Caco-2 (cell line): ENCODE data around the gene ACER1. TPM values are rescaled to one million over a fixed set of nuclear protein-coding genes. Genes with fewer than 3 reads are reported as not detected.

Source experiments
- BruUV-seq: library from RNA; stranded (reverse); fragments of 400-500 nt; replicated peaks from 2 replicates; lab custom pipeline; 2021; lab: Mats Ljungman, UMichigan
- CTCF ChIA-PET: fragments of 300-600 bp; sonication (Branson Sonifier 250); formaldehyde crosslinking; loops from one replicate; lab custom pipeline; 2022; ENCODE audit warnings: antibody characterized with exemption; lab: Charles Lee
- POLR2A ChIA-PET: fragments of 300-600 bp; sonication (Branson Sonifier 250); formaldehyde crosslinking; loops from one replicate; lab custom pipeline; 2022; ENCODE audit warnings: antibody characterized with exemption; lab: Charles Lee
- DNase-seq, 2 experiments: peaks; one replicate each; pipeline versions ENCODE4 v3.0.0 to v3.0.0-alpha.2; 2020 to 2022
- H3K27me3 ChIP-seq: replicated peaks from 2 replicates; pipeline ENCODE4 v1.6.0; 2011; ENCODE audit warnings: low read length; ENCODE audit not compliant: control insufficient read depth, insufficient read depth
- H3K36me3 ChIP-seq: 2 replicates; pipeline ENCODE4 v1.5.1; 2011; ENCODE audit warnings: low read length; ENCODE audit not compliant: control insufficient read depth, insufficient read depth
- H3K4me1 ChIP-seq: fragments of 250-450 bp; sonication (Bioruptor Pico); 2 replicates; pipeline ENCODE4 v1.5.1; 2020; ENCODE audit warnings: mild to moderate bottlenecking
- H3K4me3 ChIP-seq: 2 replicates; pipeline ENCODE4 v1.5.1; 2011; ENCODE audit warnings: low read depth, mild to moderate bottlenecking, control low read depth, low read length
- H3K9me3 ChIP-seq: fragments of 250-450 bp; sonication (Bioruptor Pico); 2 replicates; pipeline ENCODE4 v1.5.1; 2020; ENCODE audit warnings: mild to moderate bottlenecking, moderate library complexity
- H3K27ac Mint-ChIP-seq: one replicate; pipeline ENCODE4 v1.8.0; 2022; ENCODE audit warnings: mixed read lengths; ENCODE audit not compliant: unreplicated experiment
- H3K27me3 Mint-ChIP-seq: one replicate; pipeline ENCODE4 v1.8.0; 2022; ENCODE audit warnings: mixed read lengths; ENCODE audit not compliant: insufficient read depth, unreplicated experiment
- H3K36me3 Mint-ChIP-seq: one replicate; pipeline ENCODE4 v1.8.0; 2022; ENCODE audit warnings: mild to moderate bottlenecking, mixed read lengths; ENCODE audit not compliant: insufficient read depth, unreplicated experiment
- H3K4me1 Mint-ChIP-seq: one replicate; pipeline ENCODE4 v1.8.0; 2022; ENCODE audit warnings: low read depth, mixed read lengths; ENCODE audit not compliant: unreplicated experiment
- H3K4me3 Mint-ChIP-seq: one replicate; pipeline ENCODE4 v1.8.0; 2022; ENCODE audit warnings: mild to moderate bottlenecking, moderate library complexity, mixed read lengths; ENCODE audit not compliant: unreplicated experiment
- H3K9me3 Mint-ChIP-seq: one replicate; pipeline ENCODE4 v1.8.0; 2022; ENCODE audit warnings: mixed read lengths; ENCODE audit not compliant: unreplicated experiment
- CTCF ChIP-seq, 2 experiments: fragments of 200-600 bp in 1 of 2; IDR thresholded peaks; 1 replicate in 1 of 2; 2 replicates in 1 of 2; pipeline versions ENCODE4 v1.5.1 to v1.8.0; 2011 to 2022; ENCODE audit warnings: antibody characterized with exemption in 1 of 2, control low read depth in 1 of 2, inconsistent platforms in 1 of 2, low read depth in 1 of 2, low read length in 1 of 2, mild to moderate bottlenecking in 1 of 2, moderate library complexity in 1 of 2; ENCODE audit not compliant: insufficient read depth in 1 of 2, severe bottlenecking in 1 of 2, unreplicated experiment in 1 of 2
- intact Hi-C: fragments of 100-400 bp; cut with micrococcal nuclease; formaldehyde crosslinking; loops from one replicate; pipeline ENCODE4 v1.10.0; 2022; ENCODE audit not compliant: unreplicated experiment
- total RNA-seq: library from RNA; stranded (reverse); gene quantifications from 2 replicates; pipeline ENCODE4 v1.2.3, GENCODE V29; 2022

Gene ACER1
- total RNA-seq, 1 experiment from 2014 or later, result not detected

GRCh38 chr19:6292006-6292405 is 41.4 kb downstream of the ACER1 start:
- Mint-ChIP-seq H3K4me3 (no peak overlapping the region), H3K27ac (no peak overlapping the region), H3K27me3 (no peaks in the 10 kb centered on the region), H3K9me3 (peaks cover 21% of the 10 kb centered on the region), H3K36me3 (no peaks in the 10 kb centered on the region), H3K4me1 (no peaks in the 10 kb centered on the region)
- no peak for DNase-seq
- intact Hi-C loops, result no loop called here
- no TSS peak for BruUV-seq
- H3K9me3 ChIP-seq, result peaks cover 52% of the 10 kb centered on the region
- TF ChIP-seq CTCF (IDR thresholded peaks at IDR 0.05; ENCODE audit: insufficient read depth in 1 of 2, low read depth in 1 of 2, low read length in 1 of 2, severe bottlenecking in 1 of 2, unreplicated experiment in 1 of 2), result no peak
- CTCF ChIA-PET, result no interaction called here
- POLR2A ChIA-PET, result no interaction called here
- H3K36me3 ChIP-seq, result no peaks in the 10 kb centered on the region
- H3K27me3 ChIP-seq, result no peaks in the 10 kb centered on the region
- H3K4me1 ChIP-seq, result no peaks in the 10 kb centered on the region
- H3K4me3 ChIP-seq, result no peak overlapping the region

GRCh38 chr19:6288737-6289136 is 44.7 kb downstream of the ACER1 start:
- no TSS peak for BruUV-seq
- Histone ChIP-seq H3K36me3 (no peaks in the 10 kb centered on the region), H3K9me3 (peaks cover 49% of the 10 kb centered on the region), H3K4me3 (no peak overlapping the region), H3K27me3 (no peaks in the 10 kb centered on the region), H3K4me1 (no peaks in the 10 kb centered on the region)
- H3K9me3 Mint-ChIP-seq, result peaks cover 11% of the 10 kb centered on the region
- no peak overlapping the region for H3K27ac Mint-ChIP-seq
- H3K4me1 Mint-ChIP-seq, result no peaks in the 10 kb centered on the region
- no peaks in the 10 kb centered on the region for H3K27me3 Mint-ChIP-seq
- ChIA-PET CTCF (no interaction called here), POLR2A (no interaction called here)
- TF ChIP-seq CTCF (IDR thresholded peaks at IDR 0.05; ENCODE audit: insufficient read depth in 1 of 2, low read depth in 1 of 2, low read length in 1 of 2, severe bottlenecking in 1 of 2, unreplicated experiment in 1 of 2), result no peak
- no peak overlapping the region for H3K4me3 Mint-ChIP-seq
- intact Hi-C loops, result no loop called here
- no peaks in the 10 kb centered on the region for H3K36me3 Mint-ChIP-seq
- DNase-seq, result no peak

DNA sequence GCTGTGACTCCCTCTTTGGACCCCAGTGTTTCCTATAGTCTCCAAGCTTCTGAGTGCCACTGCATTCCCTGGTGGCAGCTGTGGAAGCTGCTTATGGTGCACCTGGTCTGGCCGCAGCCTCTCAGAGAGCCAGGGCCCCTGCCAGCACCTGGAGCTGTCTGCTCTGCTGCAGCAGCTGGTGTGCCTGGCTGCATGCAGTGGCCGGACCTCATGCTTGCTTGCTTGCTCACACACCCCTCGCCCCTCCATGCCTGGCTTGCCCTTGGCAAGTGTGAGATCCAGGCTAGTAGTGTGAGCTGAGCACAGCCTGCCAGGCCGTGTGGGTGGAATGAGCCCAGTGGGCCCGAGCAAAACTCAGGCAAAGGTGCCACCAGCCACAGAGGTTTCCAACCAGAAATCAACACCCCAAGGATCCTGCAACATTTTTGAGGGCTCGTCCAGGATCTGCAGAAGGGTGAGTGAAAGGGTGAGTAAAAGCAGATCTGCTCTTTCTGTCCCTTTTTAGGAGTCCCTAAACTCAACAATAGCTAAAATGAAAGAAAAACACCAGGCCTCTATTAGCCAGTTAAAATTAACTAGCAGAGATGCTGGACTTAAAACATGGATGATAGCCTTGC is 46.0 kb downstream of the ACER1 start:
- intact Hi-C loops, result no loop called here
- no peaks in the 10 kb centered on the region for H3K27me3 Mint-ChIP-seq
- H3K4me3 Mint-ChIP-seq, result no peak overlapping the region
- H3K36me3 Mint-ChIP-seq, result no peaks in the 10 kb centered on the region
- peaks cover 11% of the 10 kb centered on the region for H3K9me3 Mint-ChIP-seq
- no peaks in the 10 kb centered on the region for H3K4me1 Mint-ChIP-seq
- Histone ChIP-seq H3K27me3 (no peaks in the 10 kb centered on the region), H3K4me1 (no peaks in the 10 kb centered on the region), H3K9me3 (peaks cover 41% of the 10 kb centered on the region), H3K4me3 (no peak overlapping the region), H3K36me3 (no peaks in the 10 kb centered on the region)
- TF ChIP-seq CTCF (IDR thresholded peaks at IDR 0.05; ENCODE audit: insufficient read depth in 1 of 2, low read depth in 1 of 2, low read length in 1 of 2, severe bottlenecking in 1 of 2, unreplicated experiment in 1 of 2), result no peak
- no TSS peak for BruUV-seq
- no peak overlapping the region for H3K27ac Mint-ChIP-seq
- DNase-seq, result no peak
- ChIA-PET POLR2A (no interaction called here), CTCF (no interaction called here)
